GM18517 (cell line): ENCODE measurements around the gene TM9SF4.

Source experiments
- ATAC-seq: cut with Tn5 transposase; IDR thresholded peaks from one replicate; pipeline ENCODE4 v1.9.1; 2021; ENCODE audit warnings: mild to moderate bottlenecking, moderate library complexity; ENCODE audit not compliant: unreplicated experiment

The TM9SF4 gene

GRCh38 chr20:32205110-32205842, 95.8 kb downstream of the TM9SF4 start:
- ATAC-seq, result no peak

GRCh38 chr20:32205843-32206759, 96.6 kb downstream of the TM9SF4 start:
- ATAC-seq, result no peak

GRCh38 chr20:32206760-32207625, 97.5 kb downstream of the TM9SF4 start:
- ATAC-seq, result peak; percentile 22

- peak; percentile 71 for ATAC-seq
These were observed 98.3 kb downstream of the TM9SF4 start, which contains the start of the genes PLAGL2 and POFUT1 for GRCh38 chr20:32207626-32208498. PLAGL2 (minus strand) TSS chr20:32207743; CDS start chr20:32202178, 5,565 bp downstream. POFUT1 (plus strand) TSS chr20:32207880; CDS start chr20:32207942, 62 bp downstream.

GRCh38 chr20:32208499-32209154, 99.1 kb downstream of the TM9SF4 start:
- ATAC-seq, result no peak

- ATAC-seq, result no peak
These were observed 100.5 kb downstream of the TM9SF4 start for GRCh38 chr20:32209850-32210605.

- no peak for ATAC-seq
These were observed 104.4 kb downstream of the TM9SF4 start for GRCh38 chr20:32213870-32214269.

- ATAC-seq, result no peak
These were observed 105.6 kb downstream of the TM9SF4 start for GRCh38 chr20:32215147-32215546.

GRCh38 chr20:32215729-32216128, 106.2 kb downstream of the TM9SF4 start:
- ATAC-seq, result no peak

- no peak for ATAC-seq
These were observed 106.9 kb downstream of the TM9SF4 start for GRCh38 chr20:32216179-32217142.
